OCI-LY7 (cell line): Measurements from ENCODE around the gene COL23A1. TPM values are rescaled to one million over a fixed set of nuclear protein-coding genes. Genes with fewer than 3 reads are reported as not detected.

Experiments used
- BruUV-seq: library from RNA; stranded (reverse); fragments of 400-500 nt; replicated peaks from 2 replicates; lab custom pipeline; 2021; lab: Mats Ljungman, UMichigan
- CTCF ChIA-PET: fragments of 300-600 bp; sonication (Branson Sonifier 250); formaldehyde crosslinking; loops from one replicate; lab custom pipeline; 2022; ENCODE audit warnings: antibody characterized with exemption; ENCODE audit not compliant: unreplicated experiment; lab: Charles Lee
- POLR2A ChIA-PET: fragments of 300-600 bp; sonication (Branson Sonifier 250); formaldehyde crosslinking; loops from one replicate; lab custom pipeline; 2022; ENCODE audit warnings: antibody characterized with exemption; lab: Charles Lee
- DNase-seq: peaks from one replicate; pipeline ENCODE4 v3.0.0-alpha.2; 2015; ENCODE audit warnings: low spot score
- H2AFZ ChIP-seq: fragments of 200-600 bp; sonication (generic), shearing (Covaris generic); 2 replicates; pipeline ENCODE4 v1.6.1; 2014; ENCODE audit warnings: mild to moderate bottlenecking, antibody characterized with exemption, low read length, moderate library complexity
- H3K27ac ChIP-seq: fragments of 200-600 bp; sonication (generic); 2 replicates; pipeline ENCODE4 v1.5.1; 2014; ENCODE audit warnings: mixed run types, low read depth, mild to moderate bottlenecking, moderate library complexity, low read length, inconsistent platforms; ENCODE audit not compliant: poor library complexity, severe bottlenecking
- H3K36me3 ChIP-seq: fragments of 200-600 bp; sonication (generic); 2 replicates; pipeline ENCODE4 v1.6.1; 2014; ENCODE audit warnings: mild to moderate bottlenecking, antibody characterized with exemption, low read length, moderate library complexity, mixed read lengths; ENCODE audit not compliant: insufficient read depth
- H3K4me1 ChIP-seq: fragments of 200-600 bp; sonication (generic); 2 replicates; pipeline ENCODE4 v1.5.1; 2014; ENCODE audit warnings: mild to moderate bottlenecking, low read length; ENCODE audit not compliant: insufficient read depth, poor library complexity, severe bottlenecking
- H3K4me2 ChIP-seq: fragments of 200-600 bp; sonication (generic); 2 replicates; pipeline ENCODE4 v1.6.1; 2014; ENCODE audit warnings: mild to moderate bottlenecking, low read length
- H3K4me3 ChIP-seq: fragments of 200-600 bp; sonication (generic); 2 replicates; pipeline ENCODE4 v1.5.1; 2014; ENCODE audit warnings: mild to moderate bottlenecking, low read depth, low read length; ENCODE audit not compliant: poor library complexity, severe bottlenecking
- H3K79me2 ChIP-seq: fragments of 200-600 bp; sonication (generic); 2 replicates; pipeline ENCODE4 v1.6.1; 2016; ENCODE audit warnings: low read depth, mild to moderate bottlenecking, low read length, moderate library complexity, mixed read lengths; ENCODE audit not compliant: insufficient read depth
- H3K9me2 ChIP-seq: fragments of 200-600 bp; sonication (generic); 2 replicates; pipeline ENCODE4 v1.6.1; 2016; ENCODE audit warnings: mild to moderate bottlenecking, low read length, mixed read lengths; ENCODE audit not compliant: insufficient read depth
- H3K9me3 ChIP-seq: fragments of 200-600 bp; sonication (generic); 2 replicates; pipeline ENCODE4 v1.6.1; 2014; ENCODE audit warnings: mild to moderate bottlenecking, mixed run types, low read length, mixed read lengths
- H4K20me1 ChIP-seq: fragments of 200-600 bp; sonication (generic); 2 replicates; pipeline ENCODE4 v1.6.1; 2014; ENCODE audit warnings: mild to moderate bottlenecking, antibody characterized with exemption, low read length, moderate library complexity, mixed read lengths; ENCODE audit not compliant: insufficient read depth
- EZH2phosphoT487 ChIP-seq: fragments of 200-600 bp; sonication (generic); IDR thresholded peaks from 2 replicates; pipeline ENCODE4 v1.6.1; 2018; ENCODE audit warnings: low read depth, borderline replicate concordance, mild to moderate bottlenecking, mixed run types, antibody characterized with exemption, low read length, moderate library complexity, mixed read lengths
- intact Hi-C: fragments of 100-400 bp; cut with micrococcal nuclease; formaldehyde crosslinking; loops from one replicate; pipeline ENCODE4 v1.10.0; 2022; ENCODE audit not compliant: unreplicated experiment
- total RNA-seq, 2 experiments: library from RNA; depleted of rRNA in 1 of 2; stranded (reverse); fragments of >200 nt in 1 of 2; shearing (Covaris generic) in 1 of 2; gene quantifications; 2 replicates each; pipeline ENCODE4 v1.2.3, GENCODE V29; 2014 to 2022
- TF ChIP-seq, protein P1 (sequence below): fragments of 200-600 bp; sonication (generic); conservative IDR thresholded peaks from 2 replicates; pipeline ENCODE4 v1.5.1; 2014; ENCODE audit warnings: mild to moderate bottlenecking, antibody characterized with exemption, low read length, moderate library complexity, mixed read lengths

Gene COL23A1
- total RNA-seq, 2 experiments from 2014 or later = 0.53 TPM; not detected in 1

DNA sequence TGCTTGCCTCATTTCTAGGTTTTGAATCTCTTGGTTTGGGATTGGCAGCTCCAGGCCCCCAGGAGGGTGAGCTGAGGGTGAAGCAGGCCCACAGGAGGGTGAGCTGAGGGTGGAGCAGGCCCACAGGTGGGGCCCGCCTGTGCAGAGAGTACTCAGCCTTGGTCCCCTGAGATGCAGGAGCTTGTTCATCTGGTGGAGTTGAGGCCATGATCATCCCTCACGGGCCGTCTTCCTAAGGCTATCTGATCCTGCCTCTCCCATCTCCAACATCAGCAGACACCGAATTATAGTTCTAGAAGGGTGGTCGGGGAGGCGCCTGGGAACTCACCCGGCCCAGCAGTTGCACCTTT, 225.9 kb downstream of the COL23A1 start:
- ChIA-PET CTCF (no interaction called here), POLR2A (no interaction called here)
- intact Hi-C loops = no loop called here
- Histone ChIP-seq H3K36me3 (no peaks in the 10 kb centered on the region), H3K27ac (no peak overlapping the region), H3K9me3 (no peaks in the 10 kb centered on the region), H2AFZ (no peak overlapping the region), H3K4me3 (no peak overlapping the region), H3K9me2 (no peaks in the 10 kb centered on the region), H3K4me2 (no peak overlapping the region), H3K79me2 (no peaks in the 10 kb centered on the region), H4K20me1 (no peaks in the 10 kb centered on the region), H3K4me1 (no peaks in the 10 kb centered on the region)
- no peak for DNase-seq
- BruUV-seq = no TSS peak
- TF ChIP-seq, protein P1, sequence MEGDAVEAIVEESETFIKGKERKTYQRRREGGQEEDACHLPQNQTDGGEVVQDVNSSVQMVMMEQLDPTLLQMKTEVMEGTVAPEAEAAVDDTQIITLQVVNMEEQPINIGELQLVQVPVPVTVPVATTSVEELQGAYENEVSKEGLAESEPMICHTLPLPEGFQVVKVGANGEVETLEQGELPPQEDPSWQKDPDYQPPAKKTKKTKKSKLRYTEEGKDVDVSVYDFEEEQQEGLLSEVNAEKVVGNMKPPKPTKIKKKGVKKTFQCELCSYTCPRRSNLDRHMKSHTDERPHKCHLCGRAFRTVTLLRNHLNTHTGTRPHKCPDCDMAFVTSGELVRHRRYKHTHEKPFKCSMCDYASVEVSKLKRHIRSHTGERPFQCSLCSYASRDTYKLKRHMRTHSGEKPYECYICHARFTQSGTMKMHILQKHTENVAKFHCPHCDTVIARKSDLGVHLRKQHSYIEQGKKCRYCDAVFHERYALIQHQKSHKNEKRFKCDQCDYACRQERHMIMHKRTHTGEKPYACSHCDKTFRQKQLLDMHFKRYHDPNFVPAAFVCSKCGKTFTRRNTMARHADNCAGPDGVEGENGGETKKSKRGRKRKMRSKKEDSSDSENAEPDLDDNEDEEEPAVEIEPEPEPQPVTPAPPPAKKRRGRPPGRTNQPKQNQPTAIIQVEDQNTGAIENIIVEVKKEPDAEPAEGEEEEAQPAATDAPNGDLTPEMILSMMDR = no peak
- TF ChIP-seq EZH2phosphoT487 = no peak

DNA sequence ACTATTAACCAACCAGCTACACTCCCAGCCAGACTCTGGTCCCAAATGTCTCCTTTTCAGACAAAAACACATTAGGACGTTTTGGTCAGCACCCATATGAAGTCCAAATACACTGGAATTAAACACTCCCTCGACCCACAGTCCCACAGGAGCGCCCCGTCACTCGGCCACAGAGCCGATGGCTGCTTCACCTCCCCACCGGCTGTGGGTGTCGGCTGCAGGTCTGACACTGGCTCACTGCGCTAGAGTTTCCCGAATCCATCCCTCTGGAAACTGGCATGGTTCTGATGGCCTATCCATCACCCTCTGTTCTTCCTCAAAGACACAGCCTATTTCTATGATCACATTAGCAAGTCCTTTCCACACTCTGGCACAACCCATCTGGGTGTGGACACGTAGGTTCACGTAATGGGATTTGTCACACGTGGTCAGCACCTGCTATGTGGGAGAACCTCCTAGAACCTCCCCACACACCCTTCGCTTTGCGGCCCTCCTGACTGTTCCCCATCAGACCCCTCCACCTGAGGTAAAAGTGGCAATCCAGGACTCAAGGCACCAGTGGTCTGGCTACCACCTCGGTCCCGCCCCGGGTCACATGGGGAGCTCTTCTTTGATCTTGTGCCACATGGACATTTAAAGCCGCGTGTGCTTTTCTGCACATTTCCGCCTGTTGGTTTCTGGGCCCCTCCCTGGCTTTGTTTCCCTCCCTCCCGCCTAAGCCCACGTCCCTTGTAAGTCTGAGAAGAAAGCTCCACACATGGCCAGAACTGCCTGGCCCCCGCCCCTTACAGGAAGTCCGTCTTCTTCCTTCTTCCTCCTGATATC, 226.5 kb downstream of the COL23A1 start:
- intact Hi-C loops = no loop called here
- Histone ChIP-seq H3K27ac (no peak overlapping the region), H2AFZ (no peak overlapping the region), H4K20me1 (no peaks in the 10 kb centered on the region), H3K36me3 (no peaks in the 10 kb centered on the region), H3K4me2 (no peak overlapping the region), H3K9me2 (no peaks in the 10 kb centered on the region), H3K4me1 (no peaks in the 10 kb centered on the region), H3K9me3 (no peaks in the 10 kb centered on the region), H3K79me2 (no peaks in the 10 kb centered on the region), H3K4me3 (no peak overlapping the region)
- no TSS peak for BruUV-seq
- ChIA-PET POLR2A (no interaction called here), CTCF (no interaction called here)
- no peak for DNase-seq
- no peak for TF ChIP-seq EZH2phosphoT487
- TF ChIP-seq, protein P1 = no peak
